HG02798 (cell line): ENCODE results near the gene PFDN4.

Experiments used
- ATAC-seq: cut with Tn5 transposase; IDR thresholded peaks from one replicate; pipeline ENCODE4 v1.9.1; 2021; ENCODE audit warnings: mild to moderate bottlenecking; ENCODE audit not compliant: unreplicated experiment, poor library complexity

Gene PFDN4

GRCh38 chr20:54197621-54198604 lies 10.0 kb upstream of the PFDN4 start:
- no peak for ATAC-seq

- ATAC-seq = no peak
Measured at GRCh38 chr20:54199283-54199682, 8.6 kb upstream of the PFDN4 start.

GRCh38 chr20:54199721-54200176 lies 8.1 kb upstream of the PFDN4 start:
- ATAC-seq = no peak

GRCh38 chr20:54200487-54201267 lies 7.2 kb upstream of the PFDN4 start:
- ATAC-seq = no peak

GRCh38 chr20:54201268-54201846 lies 6.5 kb upstream of the PFDN4 start:
- no peak for ATAC-seq

- no peak for ATAC-seq
Measured at GRCh38 chr20:54203281-54203680, 4.6 kb upstream of the PFDN4 start.

GRCh38 chr20:54204063-54204462 lies 3.8 kb upstream of the PFDN4 start:
- ATAC-seq = no peak

GRCh38 chr20:54204481-54204880 lies 3.4 kb upstream of the PFDN4 start:
- ATAC-seq = no peak

GRCh38 chr20:54205450-54205849 lies 2.4 kb upstream of the PFDN4 start:
- no peak for ATAC-seq

- ATAC-seq = no peak
Measured at GRCh38 chr20:54207053-54207742, 689 bp upstream of the PFDN4 start.

- ATAC-seq = peak; percentile 12
Measured at GRCh38 chr20:54208548-54209176, 775 bp downstream of the PFDN4 start.

- no peak for ATAC-seq
Measured at GRCh38 chr20:54209216-54209813, 1.4 kb downstream of the PFDN4 start.

- no peak for ATAC-seq
Measured at GRCh38 chr20:54212226-54212625, 4.3 kb downstream of the PFDN4 start.

GRCh38 chr20:54212871-54213270 lies 5.0 kb downstream of the PFDN4 start:
- no peak for ATAC-seq

- ATAC-seq = no peak
Measured at GRCh38 chr20:54214566-54214965, 6.7 kb downstream of the PFDN4 start.

- no peak for ATAC-seq
Measured at GRCh38 chr20:54215157-54215789, 7.4 kb downstream of the PFDN4 start.

GRCh38 chr20:54217762-54218161 lies 9.9 kb downstream of the PFDN4 start:
- ATAC-seq = no peak

- ATAC-seq = no peak
Measured at GRCh38 chr20:54218470-54218869, 10.6 kb downstream of the PFDN4 start.
